GM04503 (cell line): Measurements from ENCODE around the gene ULK1.
A peak's percentile ranks its signal among the peaks of the same experiment; 100 is the strongest.

ENCODE experiments used
- DNase-seq: peaks from one replicate; pipeline ENCODE4 v3.0.0-alpha.2; 2012; ENCODE audit warnings: low read depth

ULK1 gene

GRCh38 chr12:131908092-131909080, 14.0 kb downstream of the ULK1 start:
- DNase-seq, result no peak

GRCh38 chr12:131909081-131909751, 14.8 kb downstream of the ULK1 start:
- DNase-seq, result no peak

DNA sequence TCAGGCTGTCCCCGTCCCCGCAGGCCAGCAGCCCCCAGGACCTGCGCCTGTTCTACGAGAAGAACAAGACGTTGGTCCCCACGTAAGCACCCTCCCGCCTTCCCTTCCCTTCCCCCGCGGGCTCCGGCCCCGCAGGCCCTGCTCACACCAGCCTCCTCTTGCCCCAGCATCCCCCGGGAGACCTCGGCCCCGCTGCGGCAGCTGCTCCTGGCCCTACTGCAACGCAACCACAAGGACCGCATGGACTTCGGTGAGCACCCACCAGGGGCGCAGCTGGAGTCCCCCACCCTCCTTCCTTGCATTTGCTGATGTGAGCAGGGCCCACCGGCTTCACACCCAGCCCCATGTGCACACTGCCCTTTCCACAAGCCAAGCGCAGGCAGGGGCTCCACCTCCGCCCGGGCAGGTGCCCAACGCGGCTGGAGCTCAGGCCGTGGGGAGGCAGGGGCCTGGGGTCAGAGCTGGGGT, 15.4 kb downstream of the ULK1 start:
- DNase-seq, result no peak

GRCh38 chr12:131910302-131911027, 16.0 kb downstream of the ULK1 start:
- no peak for DNase-seq

GRCh38 chr12:131911028-131911650, 16.7 kb downstream of the ULK1 start:
- no peak for DNase-seq

GRCh38 chr12:131911851-131912477, 17.5 kb downstream of the ULK1 start:
- no peak for DNase-seq

GRCh38 chr12:131912518-131913274, 18.3 kb downstream of the ULK1 start:
- peak; percentile 43 for DNase-seq

- no peak for DNase-seq
Observed at GRCh38 chr12:131913666-131914065, 19.2 kb downstream of the ULK1 start.

- DNase-seq, result no peak
Observed at GRCh38 chr12:131914179-131914702, 19.8 kb downstream of the ULK1 start.

DNA sequence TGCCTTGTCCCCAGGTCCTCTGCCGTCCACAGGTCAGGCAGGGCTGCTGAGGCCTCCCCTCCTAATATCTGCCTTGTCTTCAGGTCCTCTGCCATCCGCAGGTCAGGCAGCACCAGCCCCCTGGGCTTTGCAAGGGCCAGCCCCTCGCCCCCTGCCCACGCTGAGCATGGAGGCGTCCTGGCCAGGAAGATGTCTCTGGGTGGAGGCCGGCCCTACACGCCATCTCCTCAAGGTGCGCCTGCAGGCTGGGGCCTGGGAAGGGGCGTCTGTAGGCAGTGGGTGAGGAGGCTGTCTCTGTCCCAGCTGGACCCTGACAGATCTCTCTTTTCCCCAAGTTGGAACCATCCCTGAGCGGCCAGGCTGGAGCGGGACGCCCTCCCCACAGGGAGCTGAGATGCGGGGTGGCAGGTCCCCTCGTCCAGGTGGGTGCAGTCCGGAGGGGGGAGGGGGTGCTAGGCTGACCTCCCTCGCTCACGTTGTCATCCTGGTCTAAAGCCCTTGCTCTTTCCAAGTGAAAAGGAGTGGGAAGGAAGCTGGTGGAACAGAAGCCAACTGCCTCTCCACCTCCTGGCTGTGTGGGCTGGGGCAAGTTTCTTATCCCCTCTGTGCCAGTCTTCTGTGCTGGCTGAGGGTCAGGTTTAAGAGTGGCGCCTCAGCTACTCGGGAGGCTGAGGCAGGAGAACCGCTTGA, 20.7 kb downstream of the ULK1 start:
- DNase-seq, result no peak

- DNase-seq, result no peak
Observed at GRCh38 chr12:131915823-131916222, 21.4 kb downstream of the ULK1 start.

DNA sequence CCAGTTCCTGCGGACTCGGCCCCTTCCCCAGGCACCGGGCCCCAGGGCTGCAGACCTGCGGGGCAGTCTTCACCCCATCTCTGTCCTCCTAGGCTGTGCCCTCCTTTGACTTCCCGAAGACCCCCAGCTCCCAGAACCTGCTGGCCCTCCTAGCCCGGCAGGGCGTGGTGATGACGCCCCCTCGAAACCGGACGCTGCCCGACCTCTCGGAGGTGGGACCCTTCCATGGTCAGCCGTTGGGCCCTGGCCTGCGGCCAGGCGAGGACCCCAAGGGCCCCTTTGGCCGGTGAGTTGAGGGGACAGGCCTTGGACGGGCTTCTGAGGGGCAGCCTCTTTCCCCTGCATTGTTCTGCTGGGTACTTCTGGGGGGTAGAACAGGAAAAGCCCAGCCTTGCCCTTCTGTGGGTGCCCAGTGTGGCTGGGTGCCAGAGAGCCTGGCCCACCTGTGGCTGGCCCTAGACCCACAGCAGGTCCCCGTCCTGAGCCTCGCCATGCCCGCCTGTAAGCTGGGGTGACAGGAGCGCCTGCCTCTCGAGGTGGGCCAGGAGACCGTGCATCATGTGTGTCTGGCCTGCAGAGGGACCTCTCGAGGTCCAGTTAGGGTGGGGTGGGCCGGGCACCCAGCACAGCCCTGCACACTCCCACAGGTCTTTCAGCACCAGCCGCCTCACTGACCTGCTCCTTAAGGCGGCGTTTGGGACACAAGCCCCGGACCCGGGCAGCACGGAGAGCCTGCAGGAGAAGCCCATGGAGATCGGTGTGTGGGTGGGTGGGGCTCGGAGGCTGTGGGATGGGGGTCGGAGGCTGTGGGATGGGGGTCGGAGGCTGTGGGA, 22.1 kb downstream of the ULK1 start:
- no peak for DNase-seq

DNA sequence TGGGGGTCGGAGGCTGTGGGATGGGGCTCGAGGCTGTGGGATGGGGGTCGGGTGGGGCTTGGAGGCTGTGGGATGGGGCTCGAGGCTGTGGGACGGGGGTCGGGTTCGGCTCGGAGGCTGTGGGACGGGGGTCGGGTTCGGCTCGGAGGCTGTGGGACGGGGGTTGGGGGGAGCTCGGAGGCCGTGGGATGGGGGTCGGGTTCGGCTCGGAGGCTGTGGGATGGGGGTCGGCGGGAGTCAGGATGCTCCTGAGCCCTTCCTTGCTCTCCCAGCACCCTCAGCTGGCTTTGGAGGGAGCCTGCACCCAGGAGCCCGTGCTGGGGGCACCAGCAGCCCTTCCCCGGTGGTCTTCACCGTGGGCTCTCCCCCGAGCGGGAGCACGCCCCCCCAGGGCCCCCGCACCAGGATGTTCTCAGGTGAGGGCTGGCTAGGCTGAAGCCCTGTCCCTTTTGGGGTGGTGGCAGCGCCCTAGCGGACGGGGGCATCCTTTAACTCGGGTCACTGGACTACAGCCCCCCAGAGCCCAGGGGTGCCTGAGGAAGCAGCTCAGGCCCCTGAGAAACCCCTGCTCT, 22.8 kb downstream of the ULK1 start:
- no peak for DNase-seq

- DNase-seq, result no peak
Observed at GRCh38 chr12:131917711-131918306, 23.4 kb downstream of the ULK1 start.

DNA sequence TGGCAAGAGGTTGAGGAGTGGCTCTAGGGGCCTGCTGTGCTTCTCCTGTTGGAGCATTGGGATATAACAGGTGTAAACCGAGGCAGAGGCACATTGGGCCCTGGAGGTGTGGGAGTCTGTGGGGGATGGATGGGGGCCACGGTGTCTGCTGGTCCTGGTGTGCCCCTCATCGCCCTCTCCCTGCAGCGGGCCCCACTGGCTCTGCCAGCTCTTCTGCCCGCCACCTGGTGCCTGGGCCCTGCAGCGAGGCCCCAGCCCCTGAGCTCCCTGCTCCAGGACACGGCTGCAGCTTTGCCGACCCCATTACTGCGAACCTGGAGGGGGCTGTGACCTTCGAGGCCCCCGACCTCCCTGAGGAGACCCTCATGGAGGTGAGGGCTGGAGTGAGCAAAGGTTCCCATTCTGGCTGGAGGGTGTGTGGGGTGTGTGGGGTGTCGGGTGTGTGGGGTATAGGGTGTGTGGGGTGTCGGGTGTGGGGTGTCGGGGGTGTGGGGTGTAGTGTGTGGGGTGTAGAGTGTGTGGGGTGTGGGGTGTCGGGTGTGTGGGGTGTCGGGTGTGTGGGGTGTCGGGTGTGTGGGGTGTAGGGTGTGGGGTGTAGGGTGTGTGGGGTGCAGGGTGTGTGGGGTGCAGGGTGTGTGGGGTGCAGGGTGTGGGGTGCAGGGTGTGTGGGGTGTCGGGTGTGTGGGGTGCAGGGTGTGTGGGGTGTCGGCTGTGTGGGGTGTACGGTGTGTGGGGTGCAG, 24.1 kb downstream of the ULK1 start:
- no peak for DNase-seq

- DNase-seq, result no peak
Observed at GRCh38 chr12:131919051-131919347, 24.6 kb downstream of the ULK1 start.

- DNase-seq, result no peak
Observed at GRCh38 chr12:131919366-131920156, 25.1 kb downstream of the ULK1 start.
